Astrocyte of the cerebellum (primary cell): ENCODE data around the gene CUEDC1.
"Not testable (repeated sequence)": the region's sequence is repeated elsewhere in the genome, so short reads cannot be mapped to it uniquely, and the experiment has no call there.

Source experiments
- DNase-seq: peaks from one replicate; pipeline ENCODE4 v3.0.0-alpha.2; 2011; ENCODE audit warnings: low read depth
- H3K4me3 ChIP-seq: 2 replicates; pipeline ENCODE4 v1.5.1; 2011; ENCODE audit warnings: mild to moderate bottlenecking, low read depth, low read length, moderate library complexity
- in situ Hi-C: cut with HindIII; loops from 2 replicates; pipeline ENCODE4 v1.10.0; 2017; ENCODE audit warnings: low sequenced_read_pairs
- TF ChIP-seq, protein P1 (sequence below): IDR thresholded peaks from 2 replicates; pipeline ENCODE4 v1.5.1; 2012; ENCODE audit warnings: low read length, low read depth, moderate library complexity, mild to moderate bottlenecking; ENCODE audit errors: missing control alignments

The CUEDC1 gene

DNA sequence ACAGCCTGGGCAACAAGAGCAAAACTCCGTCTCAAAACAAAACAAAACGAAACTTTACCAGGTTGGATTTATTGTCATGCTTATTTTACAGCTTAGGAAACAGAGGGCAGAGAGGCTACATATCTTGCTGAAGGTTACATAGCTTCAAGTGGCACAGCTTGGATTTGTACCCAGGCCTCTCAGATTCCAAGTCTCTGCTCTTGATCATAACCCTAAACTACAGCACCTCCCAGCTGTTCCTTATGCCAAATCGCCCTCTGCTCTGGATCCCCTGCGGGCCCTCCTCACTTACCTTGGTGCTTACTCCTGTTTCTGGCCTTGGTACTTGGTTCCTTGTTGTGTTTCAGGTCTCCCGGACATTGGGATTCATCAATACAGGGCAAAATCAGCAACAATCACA is 11.7 kb upstream of the CUEDC1 start:
- in situ Hi-C loops, result no loop called here
- no peak overlapping the region for H3K4me3 ChIP-seq
- DNase-seq, result no peak
- TF ChIP-seq, protein P1, sequence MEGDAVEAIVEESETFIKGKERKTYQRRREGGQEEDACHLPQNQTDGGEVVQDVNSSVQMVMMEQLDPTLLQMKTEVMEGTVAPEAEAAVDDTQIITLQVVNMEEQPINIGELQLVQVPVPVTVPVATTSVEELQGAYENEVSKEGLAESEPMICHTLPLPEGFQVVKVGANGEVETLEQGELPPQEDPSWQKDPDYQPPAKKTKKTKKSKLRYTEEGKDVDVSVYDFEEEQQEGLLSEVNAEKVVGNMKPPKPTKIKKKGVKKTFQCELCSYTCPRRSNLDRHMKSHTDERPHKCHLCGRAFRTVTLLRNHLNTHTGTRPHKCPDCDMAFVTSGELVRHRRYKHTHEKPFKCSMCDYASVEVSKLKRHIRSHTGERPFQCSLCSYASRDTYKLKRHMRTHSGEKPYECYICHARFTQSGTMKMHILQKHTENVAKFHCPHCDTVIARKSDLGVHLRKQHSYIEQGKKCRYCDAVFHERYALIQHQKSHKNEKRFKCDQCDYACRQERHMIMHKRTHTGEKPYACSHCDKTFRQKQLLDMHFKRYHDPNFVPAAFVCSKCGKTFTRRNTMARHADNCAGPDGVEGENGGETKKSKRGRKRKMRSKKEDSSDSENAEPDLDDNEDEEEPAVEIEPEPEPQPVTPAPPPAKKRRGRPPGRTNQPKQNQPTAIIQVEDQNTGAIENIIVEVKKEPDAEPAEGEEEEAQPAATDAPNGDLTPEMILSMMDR, result no peak

DNA sequence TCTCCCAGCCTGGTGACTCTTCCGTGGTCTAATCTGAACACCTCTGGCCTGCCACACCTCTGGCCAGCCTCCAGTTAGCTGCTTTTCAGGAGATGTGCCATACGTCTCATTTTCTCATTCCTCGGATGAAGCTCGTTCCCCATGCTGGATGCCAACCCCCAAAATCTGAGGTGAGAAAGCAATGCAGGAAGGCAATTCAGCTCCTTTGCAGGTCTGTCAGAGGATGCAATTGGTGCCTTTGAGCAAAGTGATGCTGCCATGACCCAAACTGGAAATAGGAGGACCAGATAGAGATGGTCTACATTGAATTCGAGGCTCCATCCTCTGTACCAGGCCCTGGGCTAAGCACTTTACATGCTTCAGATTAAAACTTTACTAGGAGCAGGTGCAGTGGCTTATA is 11.0 kb upstream of the CUEDC1 start:
- in situ Hi-C loops, result no loop called here
- DNase-seq, result no peak

DNA sequence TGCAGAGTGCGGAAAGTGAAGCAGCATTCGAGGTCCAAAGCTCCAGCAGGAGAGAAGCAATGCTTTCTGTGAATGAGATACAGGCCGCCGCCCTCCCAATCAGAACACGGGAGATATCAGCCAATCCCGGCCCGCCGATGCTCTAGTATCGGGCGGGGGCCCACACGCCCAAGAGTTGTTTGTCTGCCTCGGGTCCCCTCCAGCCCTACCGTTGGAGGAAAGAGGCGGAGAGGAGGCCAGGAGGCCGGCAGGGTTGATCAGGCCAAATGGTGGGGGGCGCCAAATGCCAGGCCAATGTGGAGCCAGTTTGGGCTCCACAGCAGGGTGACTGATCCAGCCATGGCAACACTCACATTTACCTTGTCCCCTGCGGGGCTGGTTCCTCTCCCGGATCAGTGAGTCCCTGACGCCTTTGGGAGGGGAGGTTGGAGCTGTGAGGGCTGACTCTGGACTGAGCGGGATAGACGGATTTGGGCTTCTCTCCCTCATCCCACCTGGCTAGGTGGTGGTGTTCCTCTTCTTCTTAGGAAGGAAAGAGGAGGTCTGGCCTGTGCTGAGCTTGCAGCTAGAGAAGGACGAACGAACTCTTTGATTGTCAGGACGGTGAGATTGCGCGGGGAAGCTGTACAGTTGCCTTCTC is 10.4 kb upstream of the CUEDC1 start:
- DNase-seq, result no peak
- TF ChIP-seq, protein P1, result no peak
- H3K4me3 ChIP-seq, result no peak overlapping the region
- in situ Hi-C loops, result no loop called here

More for the DNA sequence above, 11.0 kb upstream of the CUEDC1 start:
- H3K4me3 ChIP-seq, result no peak overlapping the region
- TF ChIP-seq, protein P1, result no peak

DNA sequence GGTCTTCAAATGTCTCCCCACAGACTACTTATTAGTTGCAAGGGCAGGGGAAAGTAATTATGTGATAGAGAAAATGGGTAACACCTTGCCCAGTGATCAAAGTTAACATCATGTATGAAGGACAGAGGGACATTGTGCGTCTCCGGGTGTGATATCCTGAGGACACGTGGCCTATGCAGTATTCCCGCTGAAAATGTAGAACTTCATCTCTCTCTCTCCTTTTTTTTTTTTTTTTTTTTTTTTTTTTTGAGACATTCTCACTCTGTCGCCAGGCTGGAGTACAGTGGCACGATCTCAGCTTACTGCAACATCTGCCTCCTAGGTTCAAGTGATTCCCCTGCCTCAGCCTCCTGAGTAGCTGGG is 7.9 kb upstream of the CUEDC1 start:
- TF ChIP-seq, protein P1, result no peak
- no peak for DNase-seq
- no peak overlapping the region for H3K4me3 ChIP-seq
- in situ Hi-C loops, result no loop called here

DNA sequence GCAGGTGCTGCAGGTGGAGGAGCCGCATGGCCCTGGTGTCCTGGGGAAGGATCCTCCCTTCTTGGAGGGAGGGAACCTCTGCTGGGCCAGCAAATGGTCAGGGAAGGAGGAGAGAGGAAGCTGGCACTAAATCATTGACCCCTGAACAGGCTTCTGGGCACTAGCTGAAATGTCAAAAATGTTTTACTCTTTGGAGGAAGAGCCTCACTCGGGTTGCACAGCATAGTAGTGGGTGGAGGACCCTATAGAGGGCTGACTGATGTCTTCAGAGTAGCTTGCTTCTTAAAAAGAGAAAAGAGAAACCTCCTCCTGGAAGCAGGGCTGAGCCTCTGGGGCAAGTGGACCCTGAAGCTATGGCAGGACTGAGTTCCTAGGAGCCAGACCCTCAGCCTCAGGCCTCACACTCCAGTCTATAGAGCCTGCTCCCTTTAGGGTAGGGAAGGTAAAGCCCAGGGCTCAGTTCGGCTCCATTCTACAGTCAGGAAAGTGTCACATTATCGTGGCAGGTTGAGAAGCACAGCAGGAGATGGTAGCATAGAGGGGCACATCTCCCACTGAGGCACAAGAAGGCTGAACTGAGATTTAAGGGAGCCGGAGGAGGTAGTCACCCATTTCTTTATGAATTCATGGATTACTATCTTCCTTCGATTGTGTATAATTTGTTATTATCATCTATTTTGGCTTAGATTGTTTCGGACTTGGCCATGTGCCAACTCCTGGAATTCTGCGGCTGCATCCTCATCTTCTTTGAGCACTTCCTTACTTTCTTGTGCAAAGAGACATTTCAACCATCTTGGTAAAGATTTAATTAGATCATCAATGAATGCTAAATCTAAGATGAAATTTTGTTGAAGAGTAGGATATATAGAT is 7.3 kb upstream of the CUEDC1 start:
- in situ Hi-C loops, result no loop called here

DNA sequence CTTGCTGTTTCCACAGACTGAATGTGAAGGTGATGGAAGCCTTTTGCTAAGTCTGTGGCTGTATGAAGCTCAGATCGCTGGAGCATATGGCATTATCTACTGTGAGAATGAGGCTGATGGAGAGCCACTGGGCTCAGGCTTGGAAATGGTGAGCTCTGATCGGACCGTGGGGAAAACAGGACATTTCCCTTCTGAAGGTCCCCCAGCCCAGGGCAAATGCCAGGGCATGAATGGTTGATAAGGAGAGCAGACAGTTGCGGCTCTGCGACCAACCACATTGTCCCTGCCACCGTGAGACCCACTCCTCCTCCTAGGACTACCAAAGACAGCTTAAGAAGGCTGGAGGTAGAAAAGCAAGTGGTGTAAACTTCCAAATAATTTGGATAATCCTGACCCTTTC is 4.7 kb upstream of the CUEDC1 start:
- DNase-seq, result no peak
- TF ChIP-seq, protein P1, result no peak
- no peak overlapping the region for H3K4me3 ChIP-seq
- in situ Hi-C loops, result no loop called here

More for the DNA sequence above, 7.3 kb upstream of the CUEDC1 start:
- no peak overlapping the region for H3K4me3 ChIP-seq
- TF ChIP-seq, protein P1, result no peak
- no peak for DNase-seq

DNA sequence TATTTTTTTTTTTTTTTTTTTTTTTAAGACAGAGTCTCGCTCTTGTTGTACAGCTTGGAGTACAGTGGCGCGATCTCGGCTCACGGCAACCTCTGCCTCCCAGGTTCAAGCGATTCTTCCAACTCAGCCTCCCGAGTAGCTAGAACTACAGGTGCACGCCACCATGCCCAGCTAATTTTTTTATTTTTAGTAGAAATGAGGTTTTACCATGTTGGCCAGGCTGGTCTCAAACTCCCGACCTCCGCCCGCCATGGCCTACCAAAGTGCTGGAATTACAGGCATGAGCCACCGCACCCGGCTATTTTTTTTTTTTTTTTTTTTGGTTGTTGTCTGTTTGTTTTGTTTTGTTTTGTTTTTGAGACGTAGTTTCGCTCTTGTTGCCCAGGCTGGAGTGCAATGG is 3.2 kb upstream of the CUEDC1 start:
- DNase-seq, in situ Hi-C loops, H3K4me3 ChIP-seq: not testable (repeated sequence)
